CD4-positive, alpha-beta T cell treated with Interleukin-15 for 4 hours (primary cell): ENCODE data around the gene POLR2I.
"Not testable (repeated sequence)": the region's sequence is repeated elsewhere in the genome, so short reads cannot be mapped to it uniquely, and the experiment has no call there.

Experiments used
- DNase-seq: peaks from one replicate; pipeline ENCODE4 v3.0.0-alpha.2; 2020; ENCODE audit warnings: low spot score

Gene POLR2I

GRCh38 chr19:36100476-36100875 is 14.2 kb downstream of the POLR2I start:
- DNase-seq, result no peak

- no peak for DNase-seq
Measured at GRCh38 chr19:36099166-36099785, 15.4 kb downstream of the POLR2I start.

- no peak for DNase-seq
Measured at GRCh38 chr19:36097036-36097435, 17.6 kb downstream of the POLR2I start.

DNA sequence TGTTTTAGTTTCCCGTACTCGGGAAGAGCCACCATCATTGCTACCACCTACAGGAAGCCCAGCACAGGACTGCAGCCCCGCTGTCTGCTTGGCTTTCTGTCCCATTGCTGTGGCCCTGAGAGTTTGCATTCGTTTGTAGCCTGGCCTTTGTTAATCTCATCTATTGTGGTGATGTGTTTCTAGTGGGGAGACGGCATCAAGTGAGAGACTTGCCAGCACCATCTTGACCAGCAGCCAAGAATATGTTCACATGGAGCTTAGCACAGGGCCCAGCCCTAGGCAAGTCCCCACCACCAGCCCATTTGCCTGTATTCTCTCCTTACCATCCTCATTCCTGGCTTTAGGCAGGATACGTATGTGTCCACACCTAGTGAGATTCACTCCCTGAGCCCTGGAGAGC is 21.0 kb downstream of the POLR2I start:
- no peak for DNase-seq

DNA sequence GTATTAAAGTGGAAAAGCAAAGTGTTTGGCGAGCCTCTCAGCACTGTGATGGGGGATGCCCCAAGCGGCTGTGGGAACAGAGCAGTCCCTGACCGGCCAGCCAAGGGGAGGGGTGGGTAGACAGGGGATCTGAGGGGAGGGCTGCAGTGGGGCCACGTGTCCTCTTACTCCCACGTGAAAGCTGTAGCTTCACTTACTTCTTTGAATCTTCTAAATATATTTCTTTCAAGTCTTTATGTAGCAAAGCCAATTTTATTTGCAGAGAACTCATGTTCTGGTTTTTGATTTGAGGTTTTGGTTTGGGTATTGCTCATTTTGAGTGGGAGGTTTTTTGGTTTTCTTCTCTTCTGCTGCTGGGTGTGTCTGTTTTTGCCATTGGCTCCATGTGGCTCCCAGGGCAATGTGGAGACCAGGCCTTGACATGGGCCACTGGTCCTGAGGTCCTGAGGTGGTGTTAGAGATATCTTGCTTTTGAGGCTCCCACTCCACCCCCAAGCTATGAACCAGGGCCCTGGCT is 21.5 kb downstream of the POLR2I start:
- no peak for DNase-seq

DNA sequence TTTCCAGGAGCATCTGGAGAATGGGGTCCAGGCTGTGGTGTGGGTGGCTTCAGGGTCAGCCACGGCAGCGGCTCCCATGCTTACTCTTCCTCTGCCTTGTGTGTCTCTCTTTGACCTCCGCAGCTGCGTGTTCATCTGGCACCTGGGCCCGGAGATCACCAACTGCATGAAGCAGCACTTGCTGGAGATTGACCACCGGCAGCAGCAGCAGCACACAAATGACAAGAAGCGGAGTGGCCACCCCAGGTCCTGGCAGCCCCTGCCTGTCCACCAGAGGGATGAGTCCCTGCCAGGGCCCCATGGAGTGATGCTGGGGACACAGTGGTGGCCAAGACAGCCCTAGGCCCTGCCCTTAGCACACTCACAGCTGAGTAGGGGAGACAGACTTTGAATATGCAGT is 22.1 kb downstream of the POLR2I start:
- no peak for DNase-seq

- DNase-seq, result no peak
Measured at GRCh38 chr19:36090910-36091695, 23.6 kb downstream of the POLR2I start.

DNA sequence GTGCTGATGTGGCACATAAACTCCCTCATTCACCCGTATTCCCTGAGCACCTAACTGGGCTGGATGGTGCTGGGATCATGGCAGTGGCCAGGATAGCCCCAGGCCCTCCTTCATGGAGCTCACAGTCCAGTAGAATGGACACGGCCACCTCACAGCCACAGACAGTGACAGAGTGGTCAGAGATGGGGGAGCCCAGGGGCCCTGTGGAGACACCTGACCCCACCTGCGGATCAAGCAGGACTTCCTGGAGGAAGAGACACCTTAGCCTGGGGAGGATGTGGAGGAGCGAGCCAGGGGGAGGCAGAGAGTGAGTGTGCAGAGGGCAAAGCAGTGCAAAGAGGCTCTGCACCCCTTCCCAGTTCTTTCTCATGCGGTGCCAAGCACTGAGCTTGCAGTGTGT is 24.8 kb downstream of the POLR2I start:
- no peak for DNase-seq

GRCh38 chr19:36086326-36086725 is 28.3 kb downstream of the POLR2I start:
- DNase-seq, result no peak

DNA sequence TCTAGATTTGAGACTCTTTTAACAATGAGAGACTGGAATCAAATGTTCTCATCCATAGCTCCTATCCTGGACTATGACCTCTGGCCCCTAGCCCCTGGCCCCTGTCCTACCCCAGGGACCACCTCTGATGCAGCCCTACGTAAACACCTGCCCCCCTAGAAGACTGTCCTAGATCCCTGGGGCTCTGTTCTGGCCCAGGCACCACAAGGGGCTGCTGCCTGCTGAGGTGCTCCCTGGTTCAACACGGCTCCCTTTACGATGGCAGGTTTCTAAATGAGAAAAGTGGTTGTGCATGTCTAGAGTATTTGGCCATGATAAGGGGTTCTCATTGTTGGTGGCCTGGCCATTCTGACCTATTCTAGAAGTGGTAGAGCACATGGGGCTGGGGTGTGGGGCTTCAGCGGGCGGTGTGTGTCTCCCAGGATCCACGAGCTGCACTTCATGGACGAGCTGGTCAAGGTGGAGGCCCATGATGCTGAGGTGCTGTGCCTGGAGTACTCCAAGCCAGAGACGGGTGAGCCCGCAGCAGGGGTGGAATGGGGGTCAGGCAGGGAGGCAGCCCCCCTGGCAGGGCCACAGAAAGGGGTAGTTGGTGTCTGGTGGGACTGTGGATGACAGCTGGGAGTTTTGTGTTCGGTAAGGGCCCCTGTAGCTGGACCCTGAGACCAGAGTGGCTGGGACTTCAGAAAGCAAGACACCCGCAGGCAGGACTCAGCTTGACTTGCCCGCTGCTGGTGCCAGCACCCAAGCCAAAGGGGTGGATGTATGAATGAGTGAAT is 30.3 kb downstream of the POLR2I start:
- DNase-seq, result no peak

DNA sequence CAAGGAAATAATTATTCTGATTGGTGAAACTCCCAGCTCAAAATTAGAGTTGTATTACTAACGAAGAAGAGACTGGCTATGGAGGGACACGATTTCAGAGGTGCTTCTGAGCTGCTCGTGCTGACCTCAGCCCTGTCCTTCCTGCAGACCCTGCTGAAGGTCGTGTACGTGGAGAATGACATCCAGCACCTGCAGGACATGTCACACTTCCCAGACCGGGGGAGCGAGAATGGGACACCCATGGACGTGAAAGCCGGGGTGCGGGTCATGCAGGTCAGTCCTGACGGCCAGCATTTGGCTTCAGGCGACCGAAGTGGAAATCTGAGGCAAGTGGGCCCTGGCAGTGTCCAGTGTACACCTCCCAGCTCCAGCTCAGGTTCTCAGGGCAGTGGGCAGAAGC is 31.8 kb downstream of the POLR2I start:
- no peak for DNase-seq

GRCh38 chr19:36081894-36082293 is 32.8 kb downstream of the POLR2I start:
- no peak for DNase-seq

GRCh38 chr19:36081385-36081784 is 33.3 kb downstream of the POLR2I start:
- no peak for DNase-seq

GRCh38 chr19:36079389-36079945 is 35.2 kb downstream of the POLR2I start:
- no peak for DNase-seq

DNA sequence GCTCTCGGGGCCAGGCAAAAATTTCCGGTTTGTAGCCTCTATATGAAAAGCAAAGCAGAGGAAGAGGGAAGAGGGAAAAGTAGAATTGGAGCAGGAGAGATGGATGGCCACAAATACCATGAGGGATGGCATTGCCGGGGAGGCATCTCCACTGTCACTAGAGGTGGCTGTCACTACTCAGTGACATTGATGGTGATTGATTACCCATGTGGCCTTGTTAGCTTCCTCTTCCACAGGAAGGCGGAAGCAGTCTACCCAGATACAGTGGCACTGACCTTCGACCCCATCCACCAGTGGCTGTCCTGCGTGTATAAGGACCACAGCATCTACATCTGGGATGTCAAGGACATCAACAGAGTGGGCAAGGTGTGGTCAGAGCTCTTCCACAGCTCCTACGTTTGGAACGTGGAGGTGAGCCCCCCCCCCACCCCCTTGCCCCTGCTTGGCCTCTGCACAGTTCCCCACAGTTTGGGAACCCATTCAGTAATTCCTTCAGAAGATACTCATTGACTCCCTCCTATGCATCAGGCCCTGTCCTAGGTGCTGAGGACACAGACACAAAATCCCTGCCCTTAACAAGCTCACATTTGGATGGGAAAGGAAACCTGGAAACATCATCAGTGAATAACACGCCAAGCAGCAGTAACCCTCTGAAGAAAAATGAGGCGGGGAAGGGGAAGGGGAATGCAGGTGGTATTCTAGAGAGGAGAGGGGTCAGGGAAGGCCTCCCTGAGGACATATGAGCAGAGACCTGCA is 41.4 kb downstream of the POLR2I start:
- DNase-seq, result no peak

DNA sequence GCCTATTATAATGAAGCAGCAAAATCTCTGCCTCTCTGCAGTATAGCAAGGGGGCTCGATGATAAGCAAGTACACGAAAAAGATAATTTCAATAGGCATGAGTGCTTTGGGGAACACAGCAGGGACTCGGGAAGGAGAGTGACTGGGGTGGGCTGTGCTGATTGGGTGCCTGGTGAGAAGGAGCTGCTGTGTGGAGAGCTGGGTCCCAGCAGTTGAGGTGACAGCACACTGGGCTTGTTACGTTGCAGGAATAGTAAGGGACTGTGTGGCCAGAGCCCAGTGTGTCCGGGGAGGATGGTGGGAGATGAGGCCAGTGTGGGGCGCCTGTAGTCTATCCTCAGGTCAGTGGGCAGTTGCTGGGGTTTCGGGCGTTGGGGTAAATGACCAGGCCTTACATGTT is 42.6 kb downstream of the POLR2I start:
- DNase-seq, result no peak

DNA sequence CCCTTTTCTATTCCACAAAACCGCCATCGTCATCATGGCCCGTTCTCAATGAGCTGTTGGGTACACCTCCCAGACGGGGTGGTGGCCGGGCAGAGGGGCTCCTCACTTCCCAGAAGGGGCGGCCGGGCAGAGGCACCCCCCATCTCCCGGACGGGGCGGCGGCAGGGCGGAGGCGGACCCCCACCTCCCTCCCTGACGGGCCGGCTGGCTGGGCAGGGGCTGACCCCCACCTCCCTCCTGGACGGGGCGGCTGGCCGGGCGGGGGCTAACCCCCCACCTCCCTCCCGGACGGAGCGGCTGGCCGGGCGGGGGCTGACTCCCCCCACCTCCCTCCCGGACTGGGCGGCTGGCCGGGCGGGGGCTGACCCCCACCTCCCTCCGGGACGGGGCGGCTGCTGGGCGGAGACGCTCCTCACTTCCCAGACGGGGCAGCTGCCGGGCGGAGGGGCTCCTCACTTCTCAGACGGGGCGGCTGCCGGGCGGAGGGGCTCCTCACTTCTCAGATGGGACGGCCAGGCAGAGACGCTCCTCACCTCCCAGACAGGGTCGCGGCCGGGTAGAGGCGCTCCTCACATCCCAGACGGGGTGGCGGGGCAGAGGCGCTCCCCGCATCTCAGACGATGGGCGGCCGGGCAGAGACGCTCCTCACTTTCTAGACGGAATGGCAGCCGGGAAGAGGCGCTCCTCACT is 45.7 kb downstream of the POLR2I start:
- not testable (repeated sequence) for DNase-seq

DNA sequence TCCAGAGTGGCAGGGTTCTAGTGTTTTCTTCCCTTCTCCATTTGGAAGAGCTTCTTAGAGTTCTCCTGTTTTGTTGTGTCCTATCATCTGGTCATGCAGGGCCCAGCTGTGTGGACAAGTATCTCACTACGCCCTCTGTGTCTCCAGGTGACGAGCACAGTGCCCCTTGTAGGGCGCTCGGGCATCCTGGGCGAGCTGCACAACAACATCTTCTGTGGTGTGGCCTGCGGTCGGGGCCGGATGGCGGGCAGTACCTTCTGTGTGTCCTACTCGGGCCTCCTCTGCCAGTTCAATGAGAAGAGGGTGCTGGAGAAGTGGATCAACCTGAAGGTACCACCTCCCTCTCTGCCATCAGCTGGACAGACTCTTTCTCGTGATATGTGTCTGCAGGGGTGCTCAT is 47.0 kb downstream of the POLR2I start:
- no peak for DNase-seq

DNA sequence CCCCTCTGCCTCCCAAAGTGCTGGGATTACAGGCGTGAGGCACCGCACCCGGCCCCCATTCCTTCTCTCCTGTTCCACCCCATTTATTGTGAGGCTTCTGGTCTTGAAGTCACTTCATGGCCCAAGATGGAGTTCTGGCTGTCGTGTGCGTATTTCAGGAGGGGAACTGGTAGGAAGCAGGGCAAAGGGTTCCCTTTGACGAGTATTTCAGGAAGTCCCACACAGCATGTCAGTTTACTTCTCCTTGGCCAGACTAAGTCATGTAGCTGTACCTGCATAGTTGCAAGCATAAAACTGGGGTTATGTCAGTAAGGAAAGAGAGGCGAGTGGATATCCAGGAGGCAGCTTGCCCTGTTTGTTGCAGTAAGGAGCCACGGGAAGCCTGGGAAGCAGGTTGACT is 49.8 kb downstream of the POLR2I start:
- no peak for DNase-seq
